Smooth muscle cell of bladder (primary cell): Measurements from ENCODE around the gene HSD3B2. TPM values are rescaled to one million over a fixed set of nuclear protein-coding genes. Genes with fewer than 3 reads are reported as not detected.

Experiments used
- total RNA-seq: library from RNA; depleted of rRNA; stranded (reverse); fragments of >200 nt; gene quantifications from 2 replicates; pipeline ENCODE4 v1.2.3, GENCODE V29; 2014

The HSD3B2 gene
- not detected in 2 replicates for total RNA-seq

GRCh38 chr1:119414950-119415349 is at the start of gene HSD3B2:
Gene HSD3B2 (plus strand): TSS chr1:119415150. CDS start chr1:119415420, 270 bp downstream.

DNA sequence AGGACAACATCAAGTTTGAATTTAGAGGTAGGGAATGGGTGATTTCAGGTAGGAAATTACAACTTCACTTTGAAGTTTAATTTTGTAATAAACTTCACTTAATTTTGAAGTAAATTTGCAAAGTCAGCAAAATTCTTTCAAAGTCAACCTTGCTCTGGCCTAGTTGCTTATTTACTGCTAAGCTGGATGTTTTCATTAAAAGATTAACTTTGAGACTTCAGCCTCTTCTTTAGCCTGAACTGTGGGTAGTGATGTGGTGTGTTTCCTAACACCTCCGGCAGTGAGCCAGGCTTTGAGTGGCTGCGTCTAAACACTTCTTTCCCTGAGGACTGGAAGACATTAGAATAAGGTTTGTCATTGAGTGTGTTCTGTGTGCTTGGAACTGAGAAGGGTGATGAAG is 46.4 kb upstream of the HSD3B2 start, which contains the start of gene HAO2:
HAO2 (plus strand) TSS at position 232 of the 400 bp plus-strand sequence. CDS start 12,301 bp downstream, outside the sequence.

Other genes starting within 250 kb of the HSD3B2 start
- gene HAO2, start 46.4 kb upstream of the HSD3B2 start, total RNA-seq, result not detected in 2 replicates
- gene HSD3B1, start 92.1 kb downstream of the HSD3B2 start, total RNA-seq, result not detected in 2 replicates
- gene ZNF697, start 233.1 kb downstream of the HSD3B2 start, total RNA-seq, result 8.7 and 10.2 TPM in 2 replicates